Activated naive CD8-positive, alpha-beta T cell treated with anti-CD3 and anti-CD28 coated beads for 36 hours (primary cell): ENCODE data around the gene CDH10. TPM values are rescaled to one million over a fixed set of nuclear protein-coding genes. Genes with fewer than 3 reads are reported as not detected.

Experiments
- DNase-seq: peaks from one replicate; pipeline ENCODE4 v3.0.0; 2021
- H3K27ac Mint-ChIP-seq: one replicate; pipeline ENCODE4 v1.8.0; 2022; ENCODE audit warnings: mild to moderate bottlenecking, moderate library complexity, mixed read lengths
- H3K27me3 Mint-ChIP-seq: one replicate; pipeline ENCODE4 v1.8.0; 2022; ENCODE audit warnings: mild to moderate bottlenecking, mixed read lengths
- H3K36me3 Mint-ChIP-seq: one replicate; pipeline ENCODE4 v1.8.0; 2021; ENCODE audit warnings: mild to moderate bottlenecking, mixed read lengths
- H3K4me1 Mint-ChIP-seq: one replicate; pipeline ENCODE4 v1.8.0; 2021; ENCODE audit warnings: mixed read lengths
- H3K4me3 Mint-ChIP-seq: one replicate; pipeline ENCODE4 v1.8.0; 2022; ENCODE audit warnings: mild to moderate bottlenecking, moderate library complexity, mixed read lengths
- H3K9me3 Mint-ChIP-seq: one replicate; pipeline ENCODE4 v1.8.0; 2022; ENCODE audit warnings: mixed read lengths
- total RNA-seq, 2 experiments: library from RNA; stranded (reverse); gene quantifications; one replicate each; pipeline ENCODE4 v1.2.3, GENCODE V29; 2021

Gene CDH10
- total RNA-seq, 2 experiments from 2014 or later, result not detected

DNA sequence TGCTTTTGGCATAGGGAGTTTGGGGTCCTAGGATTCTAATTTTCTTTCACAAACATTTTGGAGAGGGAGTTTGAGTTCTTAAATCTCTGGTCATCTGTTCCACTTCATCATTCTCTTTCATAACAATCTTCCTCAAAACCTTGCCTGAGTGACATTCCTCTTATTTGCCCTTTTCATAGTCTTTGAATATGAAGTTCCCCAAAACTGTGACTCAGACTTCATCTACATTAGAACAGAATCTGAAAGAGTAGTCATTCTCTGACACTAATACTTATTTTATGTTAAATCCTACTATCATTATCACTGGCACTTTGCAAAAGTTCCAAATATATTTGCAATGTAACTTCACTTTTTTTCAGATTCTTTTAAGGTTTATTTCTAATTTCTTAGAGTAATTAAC is 163.8 kb downstream of the CDH10 start:
- Mint-ChIP-seq H3K36me3 (no peaks in the 10 kb centered on the region), H3K27me3 (no peaks in the 10 kb centered on the region), H3K27ac (no peak overlapping the region), H3K4me3 (no peak overlapping the region), H3K4me1 (no peaks in the 10 kb centered on the region), H3K9me3 (peaks cover 3% of the 10 kb centered on the region)
- no peak for DNase-seq

GRCh38 chr5:24477958-24478357 is 166.8 kb downstream of the CDH10 start:
- Mint-ChIP-seq H3K27me3 (no peaks in the 10 kb centered on the region), H3K27ac (no peak overlapping the region), H3K4me3 (no peak overlapping the region), H3K9me3 (peaks cover 3% of the 10 kb centered on the region), H3K36me3 (no peaks in the 10 kb centered on the region), H3K4me1 (no peaks in the 10 kb centered on the region)
- DNase-seq, result no peak

GRCh38 chr5:24475101-24475500 is 169.7 kb downstream of the CDH10 start:
- Mint-ChIP-seq H3K27ac (no peak overlapping the region), H3K9me3 (peaks cover 3% of the 10 kb centered on the region), H3K27me3 (no peaks in the 10 kb centered on the region), H3K4me3 (no peak overlapping the region), H3K4me1 (no peaks in the 10 kb centered on the region), H3K36me3 (no peaks in the 10 kb centered on the region)
- no peak for DNase-seq

DNA sequence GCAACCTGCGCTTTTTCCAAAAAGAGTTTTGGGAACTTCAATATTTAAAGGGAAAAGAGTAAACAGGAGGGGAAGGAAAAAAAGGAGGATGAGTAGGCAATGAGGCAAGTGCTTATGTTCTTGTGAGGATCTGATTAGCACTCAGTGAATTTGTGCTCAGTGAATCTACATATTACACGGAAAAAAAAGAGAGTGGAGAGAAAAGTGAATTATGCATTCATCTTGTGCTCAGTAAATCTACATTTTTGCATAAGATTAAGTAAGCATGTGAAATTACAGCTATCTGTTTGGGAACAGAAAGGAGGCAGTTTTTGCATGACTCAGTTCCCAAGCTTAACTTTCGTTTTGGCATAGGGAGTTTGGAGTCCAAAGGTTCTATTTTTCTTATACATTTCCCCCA is 170.1 kb downstream of the CDH10 start:
- H3K9me3 Mint-ChIP-seq, result peaks cover 3% of the 10 kb centered on the region
- H3K4me3 Mint-ChIP-seq, result no peak overlapping the region
- H3K4me1 Mint-ChIP-seq, result no peaks in the 10 kb centered on the region
- H3K27ac Mint-ChIP-seq, result no peak overlapping the region
- no peak for DNase-seq
- no peaks in the 10 kb centered on the region for H3K36me3 Mint-ChIP-seq
- no peaks in the 10 kb centered on the region for H3K27me3 Mint-ChIP-seq

DNA sequence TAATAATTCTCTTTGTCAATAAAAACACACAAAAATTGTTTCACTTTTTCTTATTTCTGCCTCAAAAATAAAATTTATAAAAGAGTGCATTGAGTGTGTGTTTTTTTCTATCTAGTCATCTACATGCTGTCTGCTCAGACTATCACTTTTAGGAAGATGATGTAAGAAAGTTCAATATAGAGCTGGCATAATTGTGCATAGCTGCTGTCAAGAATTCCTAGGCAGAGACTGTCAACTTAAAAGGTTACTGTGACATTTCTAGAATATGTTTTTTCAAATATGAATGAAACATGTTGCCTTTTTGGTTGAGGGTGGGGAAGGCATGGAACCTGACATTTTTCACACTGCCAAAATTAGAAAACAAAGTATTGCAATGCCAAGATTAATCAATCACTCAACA is 172.3 kb downstream of the CDH10 start:
- peaks cover 3% of the 10 kb centered on the region for H3K9me3 Mint-ChIP-seq

GRCh38 chr5:24444414-24444813 is 200.4 kb downstream of the CDH10 start:
- Mint-ChIP-seq H3K9me3 (no peaks in the 10 kb centered on the region), H3K36me3 (no peaks in the 10 kb centered on the region), H3K27ac (no peak overlapping the region), H3K4me3 (no peak overlapping the region), H3K4me1 (no peaks in the 10 kb centered on the region), H3K27me3 (no peaks in the 10 kb centered on the region)
- DNase-seq, result no peak

More for the DNA sequence above, 172.3 kb downstream of the CDH10 start:
- Mint-ChIP-seq H3K4me1 (no peaks in the 10 kb centered on the region), H3K27me3 (no peaks in the 10 kb centered on the region), H3K4me3 (no peak overlapping the region), H3K36me3 (no peaks in the 10 kb centered on the region), H3K27ac (no peak overlapping the region)
- DNase-seq, result no peak

DNA sequence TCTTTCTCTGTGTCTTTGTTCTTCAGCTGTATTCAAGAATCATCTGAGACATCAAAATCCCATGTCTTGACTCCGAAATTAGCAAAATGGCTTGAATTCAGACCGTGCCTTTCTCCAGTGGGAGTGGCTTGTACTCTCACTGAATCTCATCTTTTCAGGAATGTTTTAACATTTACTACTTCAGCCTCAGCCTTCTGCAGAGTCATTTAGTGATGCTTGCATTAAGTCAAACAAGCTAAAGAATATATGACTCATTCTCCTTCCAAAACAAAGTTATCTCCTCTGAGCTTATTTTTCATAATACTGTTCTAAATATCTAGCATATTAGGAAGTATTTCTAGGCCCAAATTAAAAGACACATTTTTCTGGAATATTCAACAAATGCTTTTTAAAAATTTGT is 205.3 kb downstream of the CDH10 start:
- Mint-ChIP-seq H3K36me3 (no peaks in the 10 kb centered on the region), H3K9me3 (no peaks in the 10 kb centered on the region), H3K4me3 (no peak overlapping the region), H3K27me3 (no peaks in the 10 kb centered on the region), H3K27ac (no peak overlapping the region), H3K4me1 (no peaks in the 10 kb centered on the region)
- no peak for DNase-seq
